ENCODE results near the gene ZNF565. TPM values are rescaled to one million over a fixed set of nuclear protein-coding genes. Genes with fewer than 3 reads are reported as not detected.
"Not testable (repeated sequence)": the region's sequence is repeated elsewhere in the genome, so short reads cannot be mapped to it uniquely, and the experiment has no call there.

The ZNF565 gene
- 5.9 TPM for polyA plus RNA-seq (ENCODE audit: insufficient read length)

DNA sequence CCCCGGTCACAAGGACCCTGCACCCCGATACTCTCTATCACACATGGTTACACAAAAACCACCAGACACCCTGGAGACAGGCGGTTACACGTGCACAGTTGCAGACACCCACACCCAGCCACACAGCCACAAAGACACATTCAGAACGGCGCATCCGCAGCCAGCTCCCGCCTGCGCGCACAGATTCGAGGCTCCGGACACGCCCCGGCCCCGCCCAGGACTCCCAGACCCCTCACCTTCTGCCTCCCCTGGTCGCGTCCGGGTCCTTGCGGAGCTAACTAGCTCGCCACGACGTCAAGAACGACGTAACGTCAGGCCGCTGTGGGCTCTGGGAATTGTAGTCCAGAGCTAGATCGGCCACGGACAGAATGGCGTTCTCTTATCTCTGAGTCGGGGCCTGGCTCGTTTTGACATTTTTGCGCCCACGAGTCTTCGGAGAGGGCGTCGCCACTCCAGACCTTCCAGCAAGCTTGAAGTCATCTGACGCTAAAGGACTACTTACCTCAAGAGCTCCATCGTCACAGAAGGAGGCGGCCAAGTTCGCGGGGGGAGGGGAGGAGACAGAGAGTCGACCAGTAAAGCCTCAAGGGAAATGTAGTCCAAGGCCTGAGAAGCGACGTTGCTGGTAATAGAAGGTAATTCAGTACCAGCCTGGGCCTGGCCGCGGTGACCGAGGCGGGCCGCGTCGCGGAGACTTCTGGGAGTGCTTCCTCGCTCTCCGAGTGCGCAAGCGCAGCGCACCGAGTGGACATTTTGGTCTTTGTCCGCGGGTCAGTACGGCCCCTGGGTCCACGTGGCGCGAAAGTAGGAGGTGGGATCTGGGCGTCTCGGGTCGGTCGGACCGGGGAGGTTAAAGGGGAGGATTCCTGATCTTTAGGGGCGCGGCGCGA is at the start of gene ZNF565, which contains the start of gene ZNF146:
Gene ZNF565 (minus strand): TSS at position 280 of the 890 bp plus-strand sequence. CDS start 12,680 bp downstream, outside the sequence.
Gene ZNF146 (plus strand): TSS at position 721 of the 890 bp plus-strand sequence. CDS start 21,335 bp downstream, outside the sequence.
- DNase-seq (ENCODE audit: low read depth) = peak; percentile 96

DNA sequence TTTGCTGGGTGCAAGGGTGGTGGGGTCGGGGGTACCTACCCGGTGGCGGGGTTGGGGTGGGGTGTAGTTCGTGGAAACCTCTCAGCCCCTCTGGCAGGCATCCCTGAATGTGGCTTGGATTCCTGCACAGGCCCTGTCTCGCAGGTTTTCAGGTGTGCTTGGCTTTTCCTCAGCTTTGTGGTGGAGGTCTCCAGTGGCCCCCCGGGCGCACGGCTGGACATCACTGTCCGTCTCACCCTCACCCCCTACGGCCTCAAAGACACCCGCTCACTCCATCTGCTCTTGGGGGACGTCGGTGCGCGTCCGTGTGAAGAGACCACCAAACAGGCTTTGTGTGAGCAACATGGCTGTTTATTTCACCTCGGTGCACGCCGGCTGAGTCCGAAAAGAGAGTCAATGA is 44.7 kb upstream of the ZNF565 start:
- no peak for DNase-seq (ENCODE audit: low read depth)

DNA sequence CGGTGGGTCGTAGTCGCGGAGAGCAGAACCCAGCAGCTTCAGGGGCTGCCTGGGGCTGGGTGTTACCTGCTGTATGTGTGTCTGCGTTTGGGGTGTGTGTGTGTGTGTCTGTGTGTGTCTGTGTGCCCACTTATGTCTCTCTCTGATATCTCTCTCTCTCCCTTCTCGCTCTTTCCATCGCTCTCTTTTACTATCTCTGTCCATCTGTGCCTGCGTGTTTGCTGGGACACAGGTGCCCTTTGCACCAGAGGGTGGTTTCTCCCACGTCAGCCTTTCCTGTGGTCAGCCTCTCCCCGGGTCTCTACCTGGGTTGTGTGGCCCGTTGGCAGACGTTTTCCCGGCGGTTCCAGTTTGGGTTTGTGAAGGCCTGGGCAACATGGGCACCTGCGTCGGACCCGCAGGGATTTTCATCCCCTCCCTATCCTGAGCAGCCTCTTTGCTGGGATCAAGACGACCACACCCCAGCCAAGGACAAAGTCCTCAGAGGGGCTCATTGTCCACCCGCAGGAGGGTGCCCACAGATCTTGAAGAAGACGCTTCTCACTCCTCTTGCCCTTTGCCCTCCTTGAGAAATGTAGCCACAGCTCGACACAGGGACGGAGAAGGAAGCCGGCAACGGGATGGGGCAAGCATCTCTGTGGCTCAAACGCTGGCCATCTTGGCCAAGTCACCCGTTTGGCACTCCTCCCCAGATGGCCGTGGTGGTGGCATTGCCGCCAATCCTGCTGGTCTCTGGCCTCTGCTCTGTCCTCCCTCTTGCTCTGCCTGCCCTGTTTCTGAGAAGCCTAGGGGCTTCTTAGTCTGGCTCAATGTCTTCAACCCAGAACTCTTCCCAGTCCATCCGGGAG is 43.8 kb upstream of the ZNF565 start:
- no peak for DNase-seq (ENCODE audit: low read depth)

DNA sequence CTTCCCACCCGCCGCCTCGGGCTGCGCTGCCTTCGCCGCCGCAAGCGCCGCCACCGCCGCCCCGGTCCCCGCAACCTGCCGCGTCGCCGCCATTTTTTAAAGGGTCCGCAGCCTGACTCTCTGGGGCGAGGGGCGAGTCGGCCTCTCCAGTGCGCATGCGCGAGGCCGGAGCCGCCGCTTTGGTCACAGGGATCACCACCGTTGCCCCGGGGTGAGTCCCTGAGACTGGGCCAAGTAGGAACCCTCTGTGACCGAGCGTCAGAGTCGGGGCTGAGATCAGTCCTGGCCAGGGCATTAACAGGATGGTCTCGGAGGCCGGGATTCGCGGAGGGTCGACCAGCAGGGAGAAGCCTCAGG is 43.0 kb upstream of the ZNF565 start:
- no peak for DNase-seq (ENCODE audit: low read depth)

DNA sequence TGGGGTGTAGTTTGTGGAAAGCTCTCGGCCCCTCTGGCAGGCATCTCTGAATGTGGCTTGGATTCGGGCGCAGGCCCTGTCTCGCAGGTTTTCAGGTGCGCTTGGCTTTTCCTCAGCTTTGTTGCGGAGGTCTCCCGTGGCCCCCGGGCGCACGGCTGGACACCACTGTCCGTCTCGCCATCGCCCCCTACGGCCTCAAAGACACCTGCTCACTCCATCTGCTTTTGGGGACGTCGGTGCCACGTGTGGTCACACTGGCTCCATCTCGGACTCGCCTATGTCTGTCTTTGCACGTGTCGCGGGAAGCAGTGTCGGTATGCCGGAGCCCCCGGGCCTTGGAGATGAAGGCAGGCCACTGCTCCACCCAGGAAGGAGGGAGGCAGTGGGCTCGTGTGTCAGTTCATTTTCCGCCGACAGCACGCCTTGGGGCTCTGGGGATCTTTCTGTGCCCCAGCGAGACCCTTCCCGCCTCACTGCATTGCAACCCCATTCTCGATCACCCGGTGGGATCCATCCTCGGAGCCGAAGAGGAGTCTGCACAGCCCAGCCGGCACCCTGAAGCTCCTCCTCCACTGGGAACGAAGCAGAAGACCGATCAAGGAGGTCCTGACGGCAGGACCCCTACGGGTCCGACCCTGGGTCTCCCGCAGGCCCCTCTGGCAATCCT is 42.5 kb upstream of the ZNF565 start:
- no peak for DNase-seq (ENCODE audit: low read depth)

DNA sequence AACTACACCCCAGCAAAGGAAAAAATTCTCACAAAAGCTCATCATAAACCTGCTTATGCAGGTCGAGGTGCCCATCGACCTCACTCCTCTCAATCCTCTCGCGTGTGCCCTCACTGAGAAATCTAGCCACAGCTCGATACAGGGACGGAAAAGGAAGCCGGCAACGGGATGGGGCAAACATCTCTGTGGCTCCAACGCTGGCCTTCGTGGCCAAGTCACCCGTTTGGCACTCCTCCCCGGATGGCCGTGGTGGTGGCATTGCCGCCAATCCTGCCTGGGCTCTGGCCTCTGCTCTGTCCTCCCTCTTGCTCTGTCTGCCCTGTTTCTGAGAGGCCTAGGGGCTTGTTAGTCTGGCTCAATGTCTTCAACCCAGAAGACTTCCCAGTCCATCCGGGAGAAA is 41.6 kb upstream of the ZNF565 start:
- no peak for DNase-seq (ENCODE audit: low read depth)

DNA sequence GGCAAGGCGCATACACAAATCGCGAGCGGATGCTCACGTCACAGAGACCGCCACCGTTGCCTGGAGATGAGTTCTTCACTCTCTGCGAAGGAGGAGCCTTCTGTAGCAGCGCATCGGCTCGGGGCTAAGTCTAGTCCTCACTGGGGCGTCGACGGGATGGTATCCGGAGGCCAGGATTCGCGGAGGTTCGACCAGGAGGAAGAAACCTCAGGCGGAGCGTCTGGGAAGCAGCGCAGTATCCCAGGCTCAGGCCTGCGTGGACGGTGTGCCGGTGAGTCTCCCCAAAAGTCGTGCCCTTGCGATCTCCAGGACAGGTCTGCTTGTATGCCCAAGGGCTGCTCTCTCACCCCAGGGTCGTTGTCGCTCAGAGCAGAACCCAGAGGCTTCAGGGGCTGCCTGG is 40.9 kb upstream of the ZNF565 start:
- DNase-seq (ENCODE audit: low read depth) = no peak

DNA sequence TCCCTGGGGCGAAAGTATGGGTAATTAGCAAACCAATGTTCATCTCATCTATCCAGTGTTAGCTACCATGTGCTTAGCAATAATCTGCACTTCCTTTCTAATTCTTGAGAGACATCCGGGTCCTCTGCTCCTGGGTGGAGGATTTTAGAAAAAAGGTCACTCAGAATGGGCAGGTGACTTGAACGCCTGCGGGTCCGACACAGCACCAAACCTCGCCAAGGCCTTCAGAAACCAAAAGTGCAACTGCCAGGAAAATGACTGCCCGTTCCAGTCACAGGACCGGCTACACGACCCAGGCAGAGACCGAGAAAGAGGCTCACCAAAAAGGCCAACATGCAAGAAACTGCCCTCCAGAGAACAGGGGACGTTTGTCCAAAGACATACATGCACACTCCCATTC is 40.4 kb upstream of the ZNF565 start:
- no peak for DNase-seq (ENCODE audit: low read depth)

DNA sequence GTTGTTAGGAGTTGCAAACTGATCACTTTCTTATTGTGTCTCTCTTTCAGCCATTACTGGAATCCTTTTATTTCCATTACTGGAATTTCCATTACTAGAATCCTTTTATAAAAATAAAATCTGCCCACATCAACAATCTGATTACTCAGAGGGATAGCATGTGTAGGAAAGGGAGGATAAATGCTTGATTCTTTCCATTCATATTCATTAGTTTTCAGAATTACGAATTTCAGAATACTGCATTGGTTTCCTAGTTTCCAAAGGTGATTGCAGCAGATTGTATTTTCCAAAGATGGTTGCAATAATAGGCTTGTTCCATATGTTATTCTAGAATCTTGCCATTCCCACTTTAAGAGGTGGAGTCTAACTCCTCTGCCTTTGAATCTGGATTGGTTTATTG is 37.6 kb upstream of the ZNF565 start:
- no peak for DNase-seq (ENCODE audit: low read depth)

DNA sequence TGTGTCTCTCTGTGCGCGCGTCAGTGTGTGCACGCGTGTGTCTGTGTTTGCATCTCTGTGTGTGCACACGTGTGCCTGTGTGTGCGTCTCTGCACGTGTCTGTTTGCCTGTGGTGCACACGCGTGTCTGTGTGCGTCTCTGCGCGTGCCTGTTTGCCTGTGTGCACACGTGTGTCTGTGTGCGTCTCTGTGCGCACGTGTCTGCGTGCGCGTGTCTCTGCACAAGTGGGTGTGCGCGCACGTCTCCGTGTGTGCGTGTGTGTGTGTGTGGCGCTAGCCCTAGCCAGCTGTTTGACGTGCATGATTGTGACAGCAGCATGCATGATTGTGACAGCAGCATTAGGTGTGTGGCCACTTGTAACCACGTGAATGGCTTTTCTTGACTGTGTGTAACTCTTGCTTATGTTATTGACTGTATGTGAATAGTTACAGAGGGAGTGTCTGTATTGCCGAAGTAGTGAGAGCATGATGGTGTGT is 31.6 kb upstream of the ZNF565 start:
- no peak for DNase-seq (ENCODE audit: low read depth)

DNA sequence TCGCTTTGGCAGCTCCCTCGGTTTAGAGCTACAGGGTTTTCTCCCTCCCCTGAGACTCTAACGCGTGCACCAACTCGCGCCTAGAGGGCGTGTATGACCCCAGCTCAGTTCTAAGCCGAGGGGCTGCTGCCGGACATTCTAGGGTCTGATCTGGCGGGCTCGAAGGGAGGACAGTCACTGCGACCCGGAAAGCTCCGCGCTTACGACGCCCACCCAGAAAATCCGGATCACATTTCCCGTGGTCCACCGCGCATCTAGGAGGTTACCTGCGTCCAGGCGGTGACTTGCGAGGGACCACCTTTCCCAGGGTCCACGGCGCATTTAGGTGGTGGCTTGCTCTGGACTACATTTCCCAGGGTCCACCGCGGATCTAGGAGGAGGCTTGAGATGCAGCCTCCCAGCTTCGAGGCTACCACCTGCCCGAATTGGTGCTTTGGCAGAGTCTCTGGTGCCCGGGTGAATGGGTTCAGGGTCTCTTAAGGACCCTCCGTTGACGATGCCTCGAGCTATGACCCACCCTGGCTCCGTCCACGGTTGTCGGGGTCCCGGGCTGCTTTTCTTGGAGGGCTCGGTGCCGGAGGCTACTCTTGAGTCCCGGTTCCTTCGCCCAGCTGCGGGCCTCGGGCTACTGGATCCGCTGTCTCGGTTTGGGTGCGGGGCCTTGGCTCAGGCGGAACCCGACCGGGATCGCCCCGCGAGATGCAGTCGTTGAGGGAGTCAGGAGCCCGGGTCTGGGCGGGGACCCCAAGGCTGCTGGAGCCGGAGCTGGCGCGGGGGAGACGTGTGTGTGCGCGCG is 30.9 kb upstream of the ZNF565 start:
- DNase-seq (ENCODE audit: low read depth) = no peak

DNA sequence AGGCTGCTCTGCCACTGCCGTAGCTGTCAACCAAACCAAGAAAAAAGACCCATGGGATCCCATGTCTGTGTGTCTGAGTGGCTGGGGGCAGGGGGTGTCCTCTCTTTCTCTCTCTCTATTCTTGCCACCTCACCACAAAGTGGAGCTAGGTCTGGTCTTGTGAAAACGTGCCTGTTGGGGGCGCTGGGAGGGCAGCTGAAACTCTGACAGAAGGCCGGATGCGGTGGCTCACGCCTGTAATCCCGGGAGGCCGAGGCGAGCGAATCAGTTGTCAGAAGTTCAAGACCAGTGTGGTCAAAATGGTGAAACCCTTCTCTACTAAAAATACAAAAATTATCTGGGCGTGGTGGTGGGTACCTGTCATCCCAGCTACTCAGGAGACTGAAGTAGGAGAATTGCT is 29.6 kb upstream of the ZNF565 start:
- DNase-seq (ENCODE audit: low read depth) = no peak

DNA sequence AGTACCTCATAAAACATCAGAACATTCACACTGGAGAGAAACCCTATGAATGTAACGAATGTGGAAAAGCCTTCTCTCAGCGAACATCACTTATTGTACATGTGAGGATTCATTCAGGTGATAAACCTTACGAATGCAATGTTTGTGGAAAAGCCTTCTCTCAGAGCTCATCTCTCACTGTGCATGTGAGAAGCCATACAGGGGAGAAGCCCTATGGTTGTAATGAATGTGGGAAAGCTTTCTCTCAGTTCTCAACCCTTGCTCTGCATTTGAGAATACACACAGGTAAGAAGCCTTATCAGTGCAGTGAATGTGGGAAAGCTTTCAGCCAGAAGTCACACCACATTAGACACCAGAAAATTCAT is 22.5 kb upstream of the ZNF565 start:
- no peak for DNase-seq (ENCODE audit: low read depth)

DNA sequence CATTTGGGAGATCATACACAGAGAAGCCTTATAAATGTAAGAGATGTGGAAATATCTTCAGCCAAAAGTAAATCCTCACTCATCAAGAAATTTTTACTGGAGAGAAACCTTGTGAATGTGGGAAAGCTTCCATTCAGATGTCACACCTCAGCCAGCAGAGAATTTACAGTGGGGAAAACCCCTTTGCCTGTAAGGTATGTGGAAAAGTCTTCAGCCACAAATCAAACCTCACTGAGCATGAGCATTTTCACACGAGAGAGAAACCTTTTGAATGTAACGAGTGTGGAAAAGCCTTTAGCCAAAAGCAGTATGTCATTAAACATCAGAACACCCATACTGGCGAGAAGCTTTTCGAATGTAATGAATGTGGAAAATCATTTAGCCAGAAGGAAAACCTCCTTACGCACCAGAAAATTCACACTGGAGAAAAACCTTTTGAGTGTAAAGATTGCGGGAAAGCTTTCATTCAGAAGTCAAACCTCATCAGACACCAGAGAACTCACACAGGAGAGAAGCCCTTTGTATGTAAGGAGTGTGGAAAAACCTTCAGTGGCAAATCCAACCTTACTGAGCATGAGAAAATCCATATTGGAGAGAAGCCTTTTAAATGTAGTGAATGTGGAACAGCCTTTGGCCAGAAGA is 22.0 kb upstream of the ZNF565 start:
- no peak for DNase-seq (ENCODE audit: low read depth)

DNA sequence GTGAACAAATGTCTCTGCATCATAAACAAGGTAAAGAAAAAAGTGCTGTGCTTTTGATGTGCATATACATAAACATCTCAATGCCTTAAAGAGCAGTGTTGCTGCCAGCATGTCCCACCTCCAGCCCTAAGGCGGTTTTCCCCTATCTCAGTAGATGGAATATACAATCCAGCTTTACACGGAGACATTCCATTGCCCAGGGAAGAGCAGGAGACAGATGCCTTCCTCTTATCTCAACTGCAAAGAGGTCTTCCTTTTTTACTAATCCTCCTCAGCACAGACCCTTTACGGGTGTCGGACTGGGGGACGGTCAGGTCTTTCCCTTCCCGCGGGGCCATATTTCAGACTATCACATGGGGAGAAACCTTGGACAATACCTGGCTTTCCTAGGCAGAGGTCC is 19.2 kb upstream of the ZNF565 start:
- not testable (repeated sequence) for DNase-seq (ENCODE audit: low read depth)

DNA sequence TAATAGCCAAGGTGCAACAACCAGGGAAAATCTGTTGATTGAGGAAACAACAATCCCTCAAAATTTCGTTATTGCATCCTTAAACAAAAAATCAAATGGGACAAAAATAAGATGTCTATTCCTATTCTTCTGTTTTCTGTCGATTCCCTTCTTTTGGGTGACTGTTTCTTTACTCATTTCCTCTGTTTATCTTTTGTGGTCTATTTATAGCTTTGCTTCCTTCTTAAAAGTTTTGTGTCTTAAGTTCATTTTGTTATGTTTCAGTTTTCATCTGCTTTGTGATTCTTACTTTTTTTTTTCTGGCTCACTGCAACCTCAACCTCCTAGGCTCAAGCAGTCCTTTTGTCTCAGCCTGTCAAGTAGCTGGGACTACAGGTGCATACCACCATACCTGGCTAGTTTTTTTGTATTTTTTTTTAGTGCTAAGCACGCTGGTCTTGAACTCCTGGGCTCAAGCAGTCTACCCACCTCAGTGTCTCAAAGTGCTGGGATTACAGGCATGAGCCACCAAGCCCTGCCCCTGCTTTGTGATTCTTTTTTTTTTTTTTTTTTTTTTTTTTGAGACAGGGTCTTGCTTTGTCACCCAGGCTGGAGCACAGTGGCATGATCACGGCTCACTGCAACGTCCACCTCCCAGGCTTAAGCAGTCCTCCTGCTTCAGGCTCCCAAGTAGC is 10.9 kb upstream of the ZNF565 start:
- DNase-seq (ENCODE audit: low read depth) = no peak

DNA sequence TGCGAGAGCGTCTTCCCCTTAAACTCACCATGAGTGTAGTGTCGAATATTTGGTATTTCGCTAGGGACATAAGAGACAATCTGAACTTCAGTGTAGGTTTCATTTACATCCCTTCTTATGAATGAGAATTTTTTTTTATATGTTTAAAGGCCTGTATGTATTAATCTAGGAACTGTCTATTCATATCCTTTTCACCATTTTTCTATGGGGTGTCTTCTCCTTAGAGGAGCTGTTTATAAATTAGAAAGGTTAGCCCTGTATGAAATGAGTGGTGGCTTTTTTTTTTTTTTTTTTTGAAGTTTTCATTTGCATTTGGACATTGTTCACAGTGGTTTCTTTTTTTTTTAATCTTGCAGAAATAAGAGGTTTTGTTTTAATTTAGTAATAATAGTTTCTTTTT is 8.0 kb upstream of the ZNF565 start:
- DNase-seq (ENCODE audit: low read depth) = no peak

DNA sequence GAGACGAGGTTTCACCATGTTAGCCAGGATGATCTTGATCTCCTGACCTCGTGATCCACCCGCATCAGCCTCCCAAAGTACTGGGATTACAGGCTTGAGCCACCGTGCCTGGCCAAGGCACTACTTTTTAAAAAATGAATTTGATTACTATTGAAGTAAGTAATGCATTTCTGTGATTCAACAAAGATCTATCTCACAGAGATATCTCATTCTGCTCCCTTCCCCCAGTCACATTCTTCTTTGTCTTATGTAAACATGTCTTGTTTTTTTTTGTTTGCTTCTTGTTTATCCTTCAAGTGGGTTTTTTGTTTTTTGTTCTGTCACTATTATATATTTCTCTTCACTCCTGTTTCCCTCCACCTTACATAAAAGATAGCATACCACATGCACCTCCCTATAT is 7.0 kb upstream of the ZNF565 start:
- no peak for DNase-seq (ENCODE audit: low read depth)

DNA sequence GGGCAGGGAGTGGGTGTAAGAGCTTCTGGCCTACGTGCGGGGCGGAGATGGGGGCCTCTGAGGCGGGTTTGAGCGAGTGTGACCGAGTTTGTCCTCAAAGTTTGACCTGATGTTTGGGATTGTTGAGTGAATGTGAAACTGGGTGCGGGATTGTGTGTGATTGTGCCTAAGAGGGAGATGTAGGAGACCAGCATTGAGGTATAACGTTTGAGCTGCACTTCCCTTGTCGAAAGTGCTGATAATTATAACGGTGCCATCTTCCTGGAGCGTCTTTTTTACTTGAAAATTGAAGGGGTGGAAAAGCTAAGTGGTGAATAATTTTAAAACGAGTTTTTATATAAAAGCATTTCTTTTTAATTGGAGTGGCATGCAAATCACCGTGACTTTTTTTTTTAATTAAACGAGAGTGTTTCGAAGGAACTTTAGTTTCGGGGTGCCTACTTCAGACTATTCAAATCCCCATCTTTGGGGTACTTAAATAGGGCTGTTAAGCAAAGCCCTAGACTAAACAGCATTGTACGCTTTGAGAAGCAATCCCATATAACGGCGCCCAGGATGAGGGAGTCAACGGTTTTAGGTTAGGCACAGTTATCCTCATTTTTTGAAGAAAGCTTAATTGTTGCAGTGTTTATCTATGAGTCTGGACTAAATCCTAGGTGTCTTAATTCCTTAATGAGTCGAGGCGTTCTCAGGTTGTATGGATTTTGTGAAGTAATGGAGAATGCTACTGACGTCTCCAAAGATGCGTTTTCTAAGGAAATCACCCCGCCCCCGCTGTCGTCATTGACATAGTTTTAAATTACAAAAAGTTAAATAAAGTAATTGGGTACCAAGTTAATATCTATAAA is 1.0 kb upstream of the ZNF565 start:
- DNase-seq (ENCODE audit: low read depth) = peak; percentile 28

Data from forelimb muscle (tissue), 1 donor.